ENCODE results near the gene ARFGEF2. TPM values are rescaled to one million over a fixed set of nuclear protein-coding genes. Genes with fewer than 3 reads are reported as not detected.

ARFGEF2 gene
- polyA plus RNA-seq, 1 donor from 2014 or later = 19.8 TPM

DNA sequence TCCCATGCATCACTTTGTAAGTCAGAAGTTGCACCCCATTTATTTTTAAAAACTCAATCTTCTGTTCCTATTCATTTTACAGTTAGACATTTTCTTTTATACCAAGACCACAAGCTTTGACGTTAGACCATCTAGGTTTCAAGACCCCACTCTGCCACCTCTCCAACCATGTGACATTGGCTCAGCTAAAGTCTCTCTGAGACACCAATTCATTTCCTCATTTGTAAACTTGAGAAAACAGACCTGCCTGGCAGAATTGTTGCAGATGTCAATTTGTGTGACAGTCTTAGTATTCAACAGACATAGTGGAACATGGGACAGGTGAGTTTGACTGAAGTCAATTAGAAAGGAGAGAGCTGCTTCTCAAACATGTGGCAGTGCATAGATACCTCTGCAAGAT is 69.0 kb downstream of the ARFGEF2 start:
- no peaks in the 10 kb centered on the region for H3F3A ChIP-seq (ENCODE audit: insufficient read depth, low read length, poor library complexity, severe bottlenecking)
- H3K4me3 ChIP-seq (ENCODE audit: low read length) = no peak overlapping the region
- no peak overlapping the region for H3K4me2 ChIP-seq (ENCODE audit: low read length)
- no peaks in the 10 kb centered on the region for H3K79me2 ChIP-seq (replicated peaks; ENCODE audit: insufficient read depth, low read length)
- no peaks in the 10 kb centered on the region for H4K20me1 ChIP-seq (ENCODE audit: insufficient read depth)
- no peak overlapping the region for H2AFZ ChIP-seq (ENCODE audit: low read depth, low read length)
- peaks cover 14% of the 10 kb centered on the region for H3K36me3 ChIP-seq (ENCODE audit: insufficient read depth, low read length)
- TF ChIP-seq EP300 (conservative IDR thresholded peaks at IDR 0.05; ENCODE audit: poor library complexity, severe bottlenecking) = no peak
- no peak for TF ChIP-seq POLR2AphosphoS5 (IDR thresholded peaks at IDR 0.05)
- no peak for TF ChIP-seq SMC3 (conservative IDR thresholded peaks at IDR 0.05; ENCODE audit: poor library complexity)
- TF ChIP-seq MXI1 (conservative IDR thresholded peaks at IDR 0.05; ENCODE audit: poor library complexity, severe bottlenecking) = no peak
- no peak for TF ChIP-seq CTCF (IDR thresholded peaks at IDR 0.05; ENCODE audit: poor library complexity, severe bottlenecking)
- TF ChIP-seq RAD21 (conservative IDR thresholded peaks at IDR 0.05) = no peak
- no peak for TF ChIP-seq EZH2 (IDR thresholded peaks at IDR 0.05; ENCODE audit: borderline replicate concordance, insufficient read depth, low read length, poor library complexity, severe bottlenecking)
- no peak for TF ChIP-seq TAF1 (IDR thresholded peaks at IDR 0.05; ENCODE audit: low read depth)
- TF ChIP-seq, protein P1, sequence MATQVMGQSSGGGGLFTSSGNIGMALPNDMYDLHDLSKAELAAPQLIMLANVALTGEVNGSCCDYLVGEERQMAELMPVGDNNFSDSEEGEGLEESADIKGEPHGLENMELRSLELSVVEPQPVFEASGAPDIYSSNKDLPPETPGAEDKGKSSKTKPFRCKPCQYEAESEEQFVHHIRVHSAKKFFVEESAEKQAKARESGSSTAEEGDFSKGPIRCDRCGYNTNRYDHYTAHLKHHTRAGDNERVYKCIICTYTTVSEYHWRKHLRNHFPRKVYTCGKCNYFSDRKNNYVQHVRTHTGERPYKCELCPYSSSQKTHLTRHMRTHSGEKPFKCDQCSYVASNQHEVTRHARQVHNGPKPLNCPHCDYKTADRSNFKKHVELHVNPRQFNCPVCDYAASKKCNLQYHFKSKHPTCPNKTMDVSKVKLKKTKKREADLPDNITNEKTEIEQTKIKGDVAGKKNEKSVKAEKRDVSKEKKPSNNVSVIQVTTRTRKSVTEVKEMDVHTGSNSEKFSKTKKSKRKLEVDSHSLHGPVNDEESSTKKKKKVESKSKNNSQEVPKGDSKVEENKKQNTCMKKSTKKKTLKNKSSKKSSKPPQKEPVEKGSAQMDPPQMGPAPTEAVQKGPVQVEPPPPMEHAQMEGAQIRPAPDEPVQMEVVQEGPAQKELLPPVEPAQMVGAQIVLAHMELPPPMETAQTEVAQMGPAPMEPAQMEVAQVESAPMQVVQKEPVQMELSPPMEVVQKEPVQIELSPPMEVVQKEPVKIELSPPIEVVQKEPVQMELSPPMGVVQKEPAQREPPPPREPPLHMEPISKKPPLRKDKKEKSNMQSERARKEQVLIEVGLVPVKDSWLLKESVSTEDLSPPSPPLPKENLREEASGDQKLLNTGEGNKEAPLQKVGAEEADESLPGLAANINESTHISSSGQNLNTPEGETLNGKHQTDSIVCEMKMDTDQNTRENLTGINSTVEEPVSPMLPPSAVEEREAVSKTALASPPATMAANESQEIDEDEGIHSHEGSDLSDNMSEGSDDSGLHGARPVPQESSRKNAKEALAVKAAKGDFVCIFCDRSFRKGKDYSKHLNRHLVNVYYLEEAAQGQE (IDR thresholded peaks at IDR 0.05; ENCODE audit: borderline replicate concordance) = no peak
- H3K9ac ChIP-seq (ENCODE audit: low read length) = no peak overlapping the region
- H3K27me3 ChIP-seq (ENCODE audit: insufficient read depth, low read depth, low read length) = no peaks in the 10 kb centered on the region
- H3K27ac ChIP-seq (ENCODE audit: low read length) = no peak overlapping the region
- no peaks in the 10 kb centered on the region for H3K9me2 ChIP-seq (ENCODE audit: insufficient read depth, low read length)
- no peaks in the 10 kb centered on the region for H3K9me3 ChIP-seq (ENCODE audit: low read length)

DNA sequence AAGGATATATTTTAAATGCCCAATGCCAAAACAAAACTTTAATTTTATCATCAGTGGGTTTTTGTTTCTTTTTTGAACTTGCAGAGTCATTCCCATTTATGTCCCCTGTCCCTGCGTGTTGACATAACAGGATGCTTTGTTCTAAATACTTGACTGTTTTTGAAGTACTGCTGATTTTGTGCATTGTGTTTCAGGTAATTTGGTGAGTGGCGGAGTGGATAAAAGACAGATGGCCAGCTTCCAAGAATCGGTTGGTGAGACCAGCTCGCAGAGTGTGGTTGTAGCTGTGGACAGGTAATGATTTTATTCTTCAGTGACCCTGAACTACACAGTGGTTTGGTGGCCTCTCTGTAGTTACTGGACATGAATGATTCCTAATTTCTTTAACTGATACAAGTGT is 74.1 kb downstream of the ARFGEF2 start:
- no peaks in the 10 kb centered on the region for H3K9me2 ChIP-seq (ENCODE audit: insufficient read depth, low read length)
- no peak overlapping the region for H3K9ac ChIP-seq (ENCODE audit: low read length)
- no peaks in the 10 kb centered on the region for H3K27me3 ChIP-seq (ENCODE audit: insufficient read depth, low read depth, low read length)
- H3F3A ChIP-seq (ENCODE audit: insufficient read depth, low read length, poor library complexity, severe bottlenecking) = no peaks in the 10 kb centered on the region
- no peaks in the 10 kb centered on the region for H4K20me1 ChIP-seq (ENCODE audit: insufficient read depth)
- no peak for TF ChIP-seq EP300 (conservative IDR thresholded peaks at IDR 0.05; ENCODE audit: poor library complexity, severe bottlenecking)
- TF ChIP-seq MXI1 (conservative IDR thresholded peaks at IDR 0.05; ENCODE audit: poor library complexity, severe bottlenecking) = no peak
- TF ChIP-seq SMC3 (conservative IDR thresholded peaks at IDR 0.05; ENCODE audit: poor library complexity) = no peak
- no peak for TF ChIP-seq EZH2 (IDR thresholded peaks at IDR 0.05; ENCODE audit: borderline replicate concordance, insufficient read depth, low read length, poor library complexity, severe bottlenecking)
- TF ChIP-seq POLR2AphosphoS5 (IDR thresholded peaks at IDR 0.05) = no peak
- no peak for TF ChIP-seq CTCF (IDR thresholded peaks at IDR 0.05; ENCODE audit: poor library complexity, severe bottlenecking)
- TF ChIP-seq, protein P1 (IDR thresholded peaks at IDR 0.05; ENCODE audit: borderline replicate concordance) = no peak
- TF ChIP-seq TAF1 (IDR thresholded peaks at IDR 0.05; ENCODE audit: low read depth) = no peak
- no peak for TF ChIP-seq RAD21 (conservative IDR thresholded peaks at IDR 0.05)
- H3K4me2 ChIP-seq (ENCODE audit: low read length) = no peak overlapping the region
- H3K4me3 ChIP-seq (ENCODE audit: low read length) = no peak overlapping the region
- no peaks in the 10 kb centered on the region for H3K79me2 ChIP-seq (replicated peaks; ENCODE audit: insufficient read depth, low read length)
- no peak overlapping the region for H3K27ac ChIP-seq (ENCODE audit: low read length)
- H3K36me3 ChIP-seq (ENCODE audit: insufficient read depth, low read length) = peaks cover 3% of the 10 kb centered on the region
- H2AFZ ChIP-seq (ENCODE audit: low read depth, low read length) = no peak overlapping the region
- H3K9me3 ChIP-seq (ENCODE audit: low read length) = no peaks in the 10 kb centered on the region
